GM19463 (cell line): ENCODE results near the gene TBC1D26.
"Not testable (repeated sequence)": the region's sequence is repeated elsewhere in the genome, so short reads cannot be mapped to it uniquely, and the experiment has no call there.

Experiments used
- ATAC-seq: cut with Tn5 transposase; IDR thresholded peaks from one replicate; pipeline ENCODE4 v1.9.1; 2021; ENCODE audit warnings: mild to moderate bottlenecking, moderate library complexity; ENCODE audit not compliant: unreplicated experiment

Gene TBC1D26

GRCh38 chr17:15731900-15732299, at the start of gene TBC1D26:
Gene TBC1D26 (plus strand): TSS chr17:15732283. CDS start chr17:15735349, 3,066 bp downstream.
- not testable (repeated sequence) for ATAC-seq

GRCh38 chr17:15683135-15683534, 48.9 kb upstream of the TBC1D26 start:
- ATAC-seq, result not testable (repeated sequence)

GRCh38 chr17:15683824-15684478, 48.1 kb upstream of the TBC1D26 start, which contains the start of gene TRIM16:
Gene TRIM16 (minus strand): TSS chr17:15684311. CDS start chr17:15651609, 32,702 bp downstream.
- ATAC-seq, result peak; percentile 95

- not testable (repeated sequence) for ATAC-seq
Measured at GRCh38 chr17:15687494-15687893, 44.6 kb upstream of the TBC1D26 start.

- not testable (repeated sequence) for ATAC-seq
Measured at GRCh38 chr17:15698967-15699366, 33.1 kb upstream of the TBC1D26 start.

- ATAC-seq, result peak; percentile 95
Measured at GRCh38 chr17:15699413-15699924, 32.6 kb upstream of the TBC1D26 start, which contains the start of gene ZNF286A. Gene ZNF286A (plus strand): TSS chr17:15699752. CDS start chr17:15700330, 578 bp downstream.

GRCh38 chr17:15699937-15700336, 32.1 kb upstream of the TBC1D26 start:
- ATAC-seq, result not testable (repeated sequence)

GRCh38 chr17:15704239-15704638, 27.8 kb upstream of the TBC1D26 start:
- ATAC-seq, result not testable (repeated sequence)

GRCh38 chr17:15704813-15705212, 27.3 kb upstream of the TBC1D26 start:
- ATAC-seq, result not testable (repeated sequence)

- not testable (repeated sequence) for ATAC-seq
Measured at GRCh38 chr17:15708879-15709278, 23.2 kb upstream of the TBC1D26 start.

- not testable (repeated sequence) for ATAC-seq
Measured at GRCh38 chr17:15716601-15717563, 15.2 kb upstream of the TBC1D26 start.

- ATAC-seq, result not testable (repeated sequence)
Measured at GRCh38 chr17:15730535-15730934, 1.5 kb upstream of the TBC1D26 start.

GRCh38 chr17:15733174-15733789, 1.2 kb downstream of the TBC1D26 start:
- ATAC-seq, result not testable (repeated sequence)

- not testable (repeated sequence) for ATAC-seq
Measured at GRCh38 chr17:15736578-15736977, 4.5 kb downstream of the TBC1D26 start.

- no peak for ATAC-seq
Measured at GRCh38 chr17:15738066-15738465, 6.0 kb downstream of the TBC1D26 start.

- not testable (repeated sequence) for ATAC-seq
Measured at GRCh38 chr17:15739259-15739658, 7.2 kb downstream of the TBC1D26 start.

GRCh38 chr17:15740041-15740440, 8.0 kb downstream of the TBC1D26 start:
- ATAC-seq, result not testable (repeated sequence)

- ATAC-seq, result no peak
Measured at GRCh38 chr17:15740570-15741120, 8.6 kb downstream of the TBC1D26 start.

- ATAC-seq, result no peak
Measured at GRCh38 chr17:15741624-15742023, 9.5 kb downstream of the TBC1D26 start.

GRCh38 chr17:15742051-15742795, 10.1 kb downstream of the TBC1D26 start:
- no peak for ATAC-seq
